NAMALWA (cell line): ENCODE measurements around the gene BCL2A1.
"Not testable (repeated sequence)": the region's sequence is repeated elsewhere in the genome, so short reads cannot be mapped to it uniquely, and the experiment has no call there.

Experiments used
- DNase-seq: peaks from one replicate; pipeline ENCODE4 v3.0.0-alpha.2; 2015; ENCODE audit warnings: low spot score

BCL2A1 gene

DNA sequence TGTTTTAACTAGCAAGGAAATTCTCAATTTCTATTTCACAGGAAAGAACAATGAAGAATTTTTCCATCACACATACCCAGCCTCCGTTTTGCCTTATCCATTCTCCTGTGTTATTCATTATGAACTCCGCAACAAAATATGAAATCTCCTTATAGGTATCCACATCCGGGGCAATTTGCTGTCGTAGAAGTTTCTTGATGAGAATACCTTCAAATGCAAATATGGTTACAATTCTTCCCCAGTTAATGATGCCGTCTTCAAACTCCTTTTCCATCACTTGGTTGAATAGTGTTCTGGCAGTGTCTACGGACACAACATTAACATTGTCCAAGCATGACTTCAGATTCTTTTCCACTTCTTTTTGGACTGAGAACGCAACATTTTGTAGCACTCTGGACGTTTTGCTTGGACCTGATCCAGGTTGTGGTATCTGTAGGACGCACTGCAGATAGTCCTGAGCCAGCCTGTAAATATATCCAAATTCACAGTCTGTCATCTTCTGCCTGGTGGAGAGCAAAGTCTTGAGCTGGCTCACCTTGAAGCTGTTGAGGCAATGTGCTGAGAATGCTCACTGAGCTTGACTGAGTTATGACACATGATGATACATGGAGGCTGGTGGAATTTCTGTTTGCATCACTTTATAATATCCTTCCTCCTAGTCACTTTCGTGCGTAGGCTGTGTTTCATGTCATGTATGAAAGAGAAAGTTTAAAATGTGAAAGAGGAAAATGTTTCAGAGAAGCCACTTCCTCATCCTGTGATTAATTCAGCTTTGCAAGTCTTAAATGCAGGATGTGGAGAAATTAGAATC is at the start of gene BCL2A1:
TSS of gene BCL2A1 (minus strand) at position 573 of the 811 bp plus-strand sequence. CDS start at position 496, 77 bp downstream.
- peak; percentile 70 for DNase-seq

DNA sequence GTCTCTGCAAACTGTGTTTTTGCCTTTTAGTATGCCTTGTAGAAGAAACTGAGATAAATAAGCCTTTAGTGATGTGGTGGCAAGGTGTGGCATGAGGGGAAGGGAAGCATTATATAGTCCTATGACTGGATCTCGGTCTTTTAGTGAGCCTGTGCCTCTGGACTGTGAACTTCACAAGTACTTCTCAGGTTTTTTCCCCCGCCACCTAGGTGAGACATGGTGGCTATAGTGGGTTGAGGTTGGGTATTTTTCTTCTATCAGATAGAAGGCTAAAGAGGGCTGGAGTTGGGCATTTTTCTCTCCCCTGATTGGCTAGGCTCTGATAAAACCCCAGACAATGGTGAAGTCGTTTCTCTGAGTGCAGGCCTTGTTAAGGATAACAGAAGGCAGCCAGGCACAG is 49.7 kb upstream of the BCL2A1 start:
- no peak for DNase-seq

DNA sequence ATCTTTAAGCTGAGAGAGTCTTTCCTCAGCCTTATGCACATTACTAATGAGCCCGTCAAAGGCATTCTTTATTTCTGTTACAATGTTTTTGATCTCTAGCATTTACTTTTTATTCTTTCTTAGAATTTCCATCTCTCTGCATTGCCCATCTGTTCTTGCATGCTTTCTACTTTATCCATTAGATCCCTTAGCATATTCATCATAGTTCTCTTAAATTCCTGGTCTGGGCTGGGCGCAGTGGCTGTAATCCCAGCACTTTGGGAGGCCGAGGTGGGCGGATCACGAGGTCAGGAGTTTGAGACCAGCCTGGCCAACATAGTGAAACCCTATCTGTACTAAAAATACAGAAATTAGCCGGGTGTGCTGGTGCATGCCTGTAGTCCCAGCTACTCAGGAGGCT is 49.2 kb upstream of the BCL2A1 start:
- not testable (repeated sequence) for DNase-seq

DNA sequence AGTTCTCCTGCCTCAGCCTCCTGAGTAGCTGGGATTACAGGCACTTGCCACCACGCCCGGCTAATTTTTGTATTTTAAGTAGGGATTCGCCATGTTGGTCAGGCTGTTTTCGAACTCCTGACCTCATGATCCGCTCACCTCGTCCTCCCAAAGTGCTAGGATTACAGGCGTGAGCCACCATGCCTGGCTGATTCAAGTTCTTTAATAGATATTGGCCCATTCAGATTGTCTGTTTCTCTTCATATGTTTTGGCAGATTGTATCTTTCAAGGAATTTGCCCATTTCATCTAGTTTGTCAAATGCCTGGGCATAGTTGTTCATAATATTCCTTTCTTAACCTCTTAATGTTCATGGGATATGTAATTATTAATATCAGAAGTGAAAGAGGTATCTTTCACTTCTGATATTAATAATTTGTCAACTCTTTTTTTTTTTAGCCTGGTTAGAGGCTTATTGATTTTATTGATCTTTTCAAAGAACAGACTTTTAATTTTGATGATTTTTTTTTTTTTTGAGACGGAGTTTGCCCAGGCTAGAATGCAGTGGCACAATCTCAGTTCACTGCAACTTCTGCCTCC is 48.3 kb upstream of the BCL2A1 start:
- no peak for DNase-seq

DNA sequence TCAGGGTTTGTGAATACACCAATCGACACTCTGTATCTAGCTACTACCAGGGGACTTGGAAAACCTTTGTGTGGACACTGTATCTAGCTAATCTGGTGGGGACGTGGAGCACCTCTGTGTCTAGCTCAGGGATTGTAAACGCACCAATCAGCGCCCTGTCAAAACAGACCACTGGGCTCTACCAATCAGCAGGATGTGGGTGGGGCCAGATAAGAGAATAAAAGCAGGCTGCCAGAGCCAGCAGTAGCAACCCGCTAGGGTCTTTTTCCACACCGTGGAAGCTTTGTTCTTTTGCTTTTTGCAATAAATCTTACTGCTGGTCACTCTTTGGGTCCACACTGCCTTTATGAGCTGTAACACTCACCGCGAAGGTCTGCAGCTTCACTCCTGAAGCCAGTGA is 46.1 kb upstream of the BCL2A1 start:
- not testable (repeated sequence) for DNase-seq

DNA sequence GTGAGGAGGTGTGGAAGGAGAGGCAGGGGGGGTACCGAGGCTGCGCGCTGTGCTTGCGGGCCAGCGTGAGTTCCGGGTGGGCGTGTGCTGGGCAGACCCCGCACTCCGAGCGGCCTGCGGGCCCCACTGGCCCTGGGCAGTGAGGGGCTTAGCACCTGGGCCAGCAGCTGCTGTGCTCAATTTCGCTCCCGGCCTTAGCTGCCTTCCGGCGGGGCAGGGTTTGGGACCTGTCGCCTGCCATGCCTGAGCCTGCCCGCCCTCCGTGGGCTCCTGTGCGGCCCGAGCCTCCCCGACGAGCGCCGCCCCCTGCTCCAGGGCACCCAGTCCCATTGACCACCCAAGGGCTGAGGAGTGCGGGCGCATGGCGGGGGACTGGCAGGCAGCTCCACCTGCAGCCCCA is 45.5 kb upstream of the BCL2A1 start:
- DNase-seq, result not testable (repeated sequence)

DNA sequence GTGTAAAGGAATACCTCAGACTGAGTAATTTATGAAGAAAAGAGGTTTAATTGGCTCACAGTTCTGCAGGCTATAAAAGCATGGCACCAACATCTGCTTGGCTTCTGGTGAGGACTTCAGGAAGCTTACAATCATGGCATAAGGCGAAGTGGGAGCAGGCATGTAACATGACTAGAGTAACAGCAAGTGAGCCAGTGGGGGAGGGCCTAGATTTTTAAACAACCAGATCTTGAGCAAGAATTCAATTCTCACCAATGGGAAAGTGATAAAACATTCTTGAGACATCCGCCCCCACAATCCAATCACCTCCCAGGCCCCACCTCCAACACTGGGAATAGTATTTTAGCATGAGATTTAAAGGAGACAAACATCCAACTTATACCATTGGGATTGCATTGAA is 44.2 kb upstream of the BCL2A1 start:
- DNase-seq, result no peak

DNA sequence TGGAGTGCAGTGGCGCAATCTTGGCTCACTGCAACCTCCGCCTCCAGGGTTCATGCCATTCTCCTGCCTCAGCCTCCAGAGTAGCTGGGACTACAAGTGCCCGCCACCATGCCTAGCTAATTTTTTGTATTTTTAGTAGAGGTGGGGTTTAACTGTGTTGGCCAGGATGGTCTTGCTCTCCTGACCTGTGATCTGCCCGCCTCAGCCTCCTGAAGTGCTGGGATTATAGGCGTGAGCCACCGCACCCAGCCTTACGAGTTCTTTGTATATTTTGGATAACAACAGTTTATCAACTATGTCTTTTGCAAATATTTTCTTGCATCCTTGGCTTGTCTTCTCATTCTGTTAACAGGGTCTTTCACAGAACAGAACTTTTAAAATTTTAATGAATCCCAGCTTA is 43.2 kb upstream of the BCL2A1 start:
- not testable (repeated sequence) for DNase-seq

DNA sequence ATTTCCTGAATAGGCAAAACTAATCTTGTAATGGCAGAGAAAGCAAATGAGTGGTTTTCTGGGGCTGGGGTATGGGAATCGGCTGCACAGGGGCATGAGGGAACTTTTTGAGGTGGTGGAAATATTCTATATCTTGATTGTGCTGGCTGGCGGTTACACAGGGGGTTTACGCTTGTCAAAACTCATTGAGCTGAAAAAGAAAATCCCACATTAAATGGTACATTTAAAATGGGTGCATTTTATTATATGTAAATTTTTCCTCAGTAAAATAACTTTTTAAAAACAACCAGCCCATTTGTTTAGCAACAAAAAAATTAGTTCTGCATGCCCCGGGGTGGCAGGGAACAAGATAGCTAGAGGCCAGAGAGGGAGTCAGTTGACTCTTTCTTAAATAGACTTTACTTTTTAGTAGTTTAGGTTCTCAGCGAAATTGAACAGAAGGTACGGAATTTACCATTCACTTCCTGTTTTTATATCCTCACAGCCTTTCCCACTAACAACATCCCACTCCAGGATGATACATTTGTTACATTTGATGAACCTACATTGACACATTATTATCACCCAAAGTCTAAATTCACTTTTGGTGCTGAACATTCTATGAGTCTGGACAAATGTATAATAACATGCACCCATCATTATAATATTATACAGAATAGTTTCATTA is 41.2 kb upstream of the BCL2A1 start:
- no peak for DNase-seq

DNA sequence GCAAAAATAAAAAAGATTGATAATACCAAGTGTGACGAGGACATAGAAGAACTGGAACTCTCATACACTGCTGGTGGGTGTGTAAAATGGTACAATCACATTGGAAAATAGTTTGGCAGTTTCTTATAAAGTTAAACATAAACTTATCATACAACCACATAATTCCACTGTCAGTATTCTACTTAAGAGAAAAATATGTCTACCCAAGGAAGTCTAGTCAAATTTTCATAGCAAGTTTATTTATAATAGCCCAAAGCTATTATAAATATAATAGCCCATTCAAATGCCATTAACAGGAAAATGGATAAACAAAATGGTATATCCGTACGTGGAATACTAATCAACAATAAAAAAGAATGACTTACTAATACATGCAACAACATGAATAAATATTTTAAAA is 40.6 kb upstream of the BCL2A1 start:
- DNase-seq, result no peak

DNA sequence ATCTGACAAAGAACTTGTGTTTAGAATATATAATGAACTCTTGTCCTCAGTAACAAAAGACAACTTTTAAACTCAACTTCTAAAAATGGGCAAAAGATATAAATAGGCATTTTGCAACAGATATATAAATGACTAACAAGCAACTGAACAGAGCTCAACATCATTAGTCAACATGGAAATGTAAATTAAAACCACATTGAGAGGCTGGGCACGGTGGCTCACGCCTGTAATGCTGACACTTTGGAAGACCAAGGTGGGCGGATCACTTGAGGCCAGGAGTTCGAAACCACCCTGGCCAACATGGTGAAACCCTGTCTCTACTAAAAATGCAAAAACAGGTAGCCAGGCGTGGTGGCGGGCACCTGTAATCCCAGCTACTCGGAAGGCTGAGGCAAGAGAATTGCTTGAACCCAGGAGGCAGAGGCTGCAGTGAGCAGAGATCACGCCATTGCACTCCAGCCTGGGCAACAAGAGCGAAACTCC is 40.1 kb upstream of the BCL2A1 start:
- not testable (repeated sequence) for DNase-seq

DNA sequence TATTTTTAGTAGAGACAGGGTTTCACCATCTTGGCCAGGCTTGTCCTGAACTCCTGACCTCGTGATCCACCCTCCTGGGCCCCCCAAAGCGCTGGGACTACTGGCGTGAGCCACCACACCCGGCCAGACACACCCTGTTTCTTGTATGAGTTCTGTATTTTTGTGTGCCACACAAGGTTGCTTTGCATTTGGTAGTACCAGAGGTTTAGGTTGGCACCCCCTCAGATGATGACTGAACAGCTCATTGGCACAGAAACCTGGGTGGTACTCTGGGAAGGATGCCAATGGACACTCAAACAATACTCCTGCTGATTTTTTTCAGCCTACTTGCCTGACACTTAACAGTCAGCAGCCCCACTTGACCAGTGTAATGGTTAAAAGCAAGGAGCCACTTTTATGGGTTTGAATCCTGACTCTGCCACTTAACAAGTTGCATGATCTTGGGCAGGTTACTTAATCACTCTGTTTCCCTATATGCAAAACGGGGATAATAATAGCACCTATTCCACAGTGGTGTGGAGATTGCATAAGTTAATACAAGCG is 39.2 kb upstream of the BCL2A1 start:
- no peak for DNase-seq

DNA sequence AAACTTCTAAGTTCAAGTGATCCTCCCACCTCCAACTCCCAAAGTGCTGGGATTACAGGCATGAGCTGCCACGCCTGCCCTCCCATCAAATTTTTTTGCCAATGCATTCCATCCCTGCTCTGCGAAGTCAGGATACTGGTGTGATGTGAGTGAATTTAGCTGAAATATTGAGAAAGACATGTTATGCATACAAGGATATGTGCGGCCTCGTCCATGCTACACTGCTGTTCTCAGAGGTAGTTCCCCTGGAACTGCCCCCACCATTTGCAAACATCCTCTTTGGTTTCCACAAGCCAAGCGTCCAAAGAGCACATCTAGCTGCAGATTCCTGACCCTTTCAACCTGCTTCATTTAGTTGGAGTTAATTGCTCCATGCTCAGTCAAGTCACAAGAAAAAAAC is 36.5 kb upstream of the BCL2A1 start:
- DNase-seq, result no peak

DNA sequence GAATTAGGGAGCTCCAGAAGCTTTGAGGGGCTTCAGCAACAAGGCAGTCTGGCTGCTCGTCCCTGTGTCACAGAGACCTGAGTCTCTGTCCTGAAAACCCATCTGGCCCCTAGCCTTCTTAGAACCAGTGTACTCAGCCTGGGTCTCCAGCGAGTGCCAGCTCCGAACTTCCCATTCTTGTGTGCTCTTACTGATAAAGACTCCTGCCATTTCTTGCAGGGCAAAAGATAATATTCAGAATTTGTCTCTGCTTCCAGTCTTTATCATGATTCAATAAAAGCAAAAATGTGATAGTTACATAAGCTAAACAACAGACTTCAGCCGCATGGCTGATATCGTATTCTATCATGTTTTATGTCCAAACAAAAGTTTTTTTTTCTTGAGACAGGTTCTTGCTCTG is 36.0 kb upstream of the BCL2A1 start:
- no peak for DNase-seq

DNA sequence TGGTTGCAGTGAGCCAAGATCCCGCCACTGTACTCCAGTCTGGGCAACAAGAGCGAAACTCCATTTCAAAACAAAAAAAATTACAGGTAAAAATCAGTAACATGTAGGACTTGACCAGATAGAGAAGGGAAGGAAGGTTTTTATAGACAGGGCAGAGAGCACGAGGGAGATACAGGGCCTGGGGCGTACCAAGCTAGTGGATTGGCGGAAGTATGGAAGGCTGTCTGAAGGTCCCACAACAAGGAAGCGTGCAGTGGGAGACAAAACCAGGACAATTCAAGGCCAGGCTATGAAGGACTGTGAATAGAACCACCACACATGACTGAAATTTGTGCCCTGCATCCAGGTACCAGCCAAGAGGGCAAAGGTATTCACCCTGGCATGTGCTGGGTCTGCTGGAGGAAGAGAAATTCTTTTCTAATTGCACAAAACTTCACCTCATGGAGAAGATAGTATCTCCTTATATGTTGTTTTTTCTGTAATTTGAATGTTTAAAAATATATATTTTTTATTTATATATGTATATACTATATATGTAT is 33.0 kb upstream of the BCL2A1 start:
- no peak for DNase-seq

DNA sequence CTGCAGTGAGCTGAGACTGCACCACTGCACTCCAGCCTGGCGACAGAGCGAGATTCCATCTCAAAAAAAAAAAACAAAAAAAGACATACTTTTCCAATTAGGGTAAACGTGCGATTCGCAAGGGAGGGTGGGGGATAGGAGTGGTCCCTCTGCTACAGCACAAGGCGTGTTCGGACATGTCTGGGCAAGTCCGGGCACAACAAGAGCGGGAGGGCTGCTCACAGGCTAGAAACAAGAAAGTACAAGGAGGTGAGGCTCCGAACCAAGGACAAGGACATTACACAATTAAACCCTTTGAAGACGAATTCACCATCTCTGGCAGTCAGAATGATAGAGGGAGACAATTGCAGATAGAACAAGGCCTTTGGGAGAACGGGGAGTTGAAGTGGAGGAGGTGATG is 32.2 kb upstream of the BCL2A1 start:
- DNase-seq, result no peak

DNA sequence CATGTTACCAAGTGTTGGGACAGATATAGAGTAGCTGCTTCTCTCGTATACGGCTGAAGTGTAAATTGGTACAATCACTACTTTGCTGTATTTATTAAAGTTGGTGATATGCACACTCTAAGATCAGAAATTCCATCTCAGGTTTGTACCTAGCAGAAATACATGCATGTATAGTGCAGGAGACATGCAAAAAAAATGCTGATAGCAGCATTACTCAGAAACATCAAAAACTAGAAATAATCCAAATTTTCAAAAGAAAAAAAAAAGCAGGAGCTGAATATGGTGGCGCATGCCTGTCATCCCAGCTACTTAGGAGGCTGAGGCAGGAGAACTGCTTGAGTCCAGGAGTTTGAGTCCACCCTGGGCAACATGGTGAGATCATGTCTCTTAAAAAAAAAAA is 31.3 kb upstream of the BCL2A1 start:
- no peak for DNase-seq

DNA sequence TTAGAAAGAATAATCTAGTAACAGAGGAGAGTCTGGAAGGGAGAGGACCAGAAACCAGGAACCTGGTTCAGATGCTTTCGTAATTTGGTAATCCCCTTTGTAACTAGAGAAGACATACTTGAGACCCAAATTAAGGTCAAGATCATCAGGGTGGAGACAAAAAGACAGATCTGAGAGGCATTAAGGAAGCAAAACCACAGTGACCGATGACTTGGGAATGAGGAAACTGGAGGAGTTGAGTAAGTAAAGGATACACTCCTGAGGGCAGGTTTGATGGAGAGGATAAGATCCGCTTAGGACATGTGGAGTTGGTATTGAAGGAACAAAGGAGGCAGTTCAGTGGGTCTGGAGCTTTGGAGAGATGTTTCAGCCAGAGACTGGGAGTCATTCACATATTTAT is 23.6 kb upstream of the BCL2A1 start:
- no peak for DNase-seq

DNA sequence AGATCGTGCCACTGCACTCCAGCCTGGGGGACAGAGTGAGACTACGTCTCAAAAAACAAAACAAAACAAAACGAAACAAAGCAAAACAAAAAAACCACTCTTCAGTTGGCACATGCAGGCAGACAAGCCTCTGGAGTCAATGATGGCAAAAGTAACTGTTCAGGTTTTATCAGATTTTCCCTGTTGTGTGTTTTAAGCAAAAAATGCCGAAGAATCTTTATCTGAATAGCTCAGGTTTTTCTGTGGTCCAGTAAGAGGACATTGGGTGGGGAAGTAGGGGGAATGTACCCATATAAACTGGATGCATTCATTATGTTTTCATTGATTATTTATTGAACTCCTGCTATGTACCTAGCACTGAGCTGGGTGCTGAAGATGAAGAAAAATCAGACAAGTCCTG is 20.8 kb upstream of the BCL2A1 start:
- DNase-seq, result no peak

DNA sequence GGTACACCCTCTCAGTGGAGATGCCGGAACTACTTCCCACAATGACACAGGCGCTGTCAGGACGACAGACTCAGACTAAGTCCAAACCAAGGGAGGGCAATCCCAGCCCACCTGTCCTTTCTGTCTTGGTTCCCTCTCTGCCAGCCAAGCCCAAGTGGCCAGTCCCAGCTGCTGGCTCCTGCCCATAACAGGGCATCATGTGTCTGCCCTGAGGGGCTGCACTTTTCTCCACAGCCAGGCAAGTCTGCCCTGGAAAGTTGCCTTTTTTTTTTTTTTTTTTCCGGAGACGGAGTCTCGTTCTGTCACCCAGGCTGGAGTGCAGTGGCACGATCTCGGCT is 20.0 kb upstream of the BCL2A1 start:
- no peak for DNase-seq

DNA sequence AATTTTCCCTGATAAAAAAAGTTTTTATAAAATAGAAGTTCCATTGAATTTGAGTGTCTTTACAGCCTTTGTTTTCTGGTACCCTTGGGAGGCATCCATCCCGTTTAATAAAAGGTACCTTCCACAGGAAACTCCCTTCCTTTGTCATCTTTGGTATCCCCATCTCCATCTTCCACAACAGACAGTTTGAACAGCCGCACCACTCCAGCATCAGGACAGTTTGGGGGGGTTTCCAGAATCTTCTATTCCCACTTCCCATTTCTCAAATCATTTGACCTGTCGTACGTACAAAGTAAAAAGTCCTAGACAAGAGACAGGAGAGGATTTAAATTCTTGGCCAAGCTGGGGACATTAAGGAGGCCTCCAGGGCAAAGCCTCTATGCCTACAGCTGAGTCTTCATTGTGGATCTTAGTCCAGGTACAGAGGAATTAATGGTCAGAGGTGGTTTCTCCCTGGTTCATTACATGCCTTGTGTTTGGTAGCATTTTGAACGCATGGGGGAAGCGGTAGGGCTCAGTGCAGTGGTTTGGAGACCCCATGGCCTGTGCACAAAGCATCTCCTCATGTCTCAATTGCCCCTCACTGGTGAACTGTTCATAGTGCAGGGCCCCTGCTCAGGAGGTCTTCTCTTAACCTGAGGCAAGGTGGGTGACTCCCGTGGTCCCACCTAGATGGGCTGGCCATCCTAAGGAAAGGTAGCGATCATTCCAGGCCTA is 19.4 kb upstream of the BCL2A1 start:
- DNase-seq, result no peak

DNA sequence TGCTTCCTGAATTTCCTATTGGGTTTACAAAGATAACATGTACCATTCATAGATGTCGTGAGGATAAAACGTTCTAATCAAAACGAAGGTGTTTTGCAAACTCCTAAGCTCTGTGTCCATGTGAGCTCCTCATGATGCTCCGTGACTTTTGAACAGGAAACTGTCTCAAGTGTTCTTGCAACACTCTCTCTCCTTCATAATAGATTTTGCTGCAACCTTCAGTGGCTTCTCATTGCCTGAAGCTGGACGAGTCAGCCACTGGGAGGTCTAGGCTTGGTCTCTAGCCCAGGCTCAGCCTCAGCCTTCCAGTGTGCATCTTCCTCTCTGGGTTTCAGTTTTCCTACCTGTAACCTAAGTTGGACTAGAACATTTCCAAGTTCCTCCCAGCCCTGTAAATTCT is 18.7 kb upstream of the BCL2A1 start:
- no peak for DNase-seq
